GM23248 (cell line): ENCODE measurements around the gene LST1.

Experiments
- EZH2 ChIP-seq: fragments of 200-600 bp; sonication (generic); IDR thresholded peaks from 2 replicates; pipeline ENCODE4 v1.6.1; 2018; ENCODE audit warnings: antibody characterized with exemption, mild to moderate bottlenecking; ENCODE audit not compliant: insufficient read depth, poor library complexity, severe bottlenecking
- EZH2phosphoT487 ChIP-seq: fragments of 200-600 bp; sonication (generic); IDR thresholded peaks from 2 replicates; pipeline ENCODE4 v1.6.1; 2018; ENCODE audit warnings: antibody characterized with exemption, moderate library complexity, mild to moderate bottlenecking, low read depth; ENCODE audit not compliant: insufficient read depth

- TF ChIP-seq EZH2 (no peak), EZH2phosphoT487 (no peak)
Observed at GRCh38 chr6:31576897-31577578, 9.0 kb upstream of the LST1 start.
